Heart left ventricle (tissue), 13 donors: Measurements from ENCODE around the gene ID2.

ENCODE experiments used
- POLR2A ChIP-seq, 2 donors: fragments of 450-650 bp; IDR thresholded peaks; one replicate each; pipeline ENCODE4 v1.6.1; 2017; ENCODE audit warnings: antibody characterized with exemption in 2 of 2, mild to moderate bottlenecking in 2 of 2, moderate library complexity in 2 of 2
- TF ChIP-seq, protein P1 (sequence below), 12 donors: fragments of 200-600 bp; sonication (generic) in 4 of 12; IDR thresholded peaks; one replicate each; pipeline versions ENCODE4 v1.5.0 to v1.8.0; 2018 to 2022; ENCODE audit warnings: antibody characterized with exemption in 12 of 12, mild to moderate bottlenecking in 5 of 12
- donor health status: ischemic (EF 13 %, LVEDD 7.1; RV severe dilation, severe dysfunction).
- donor health status: DM: no; HTN: yes; CAD: no.
- donor health status: DM: no; HTN: no; CAD: no.
- donor health status: ischemic (EF 25% LVEDD 6.9; RV normal size, moderate dysfunction).
- donor health status: ischemic (EF 25% LVEDD 5.7; RV mildly dilated, moderate dysfunction).
- donor health status: ischemic (EF 35%, LVEDD 5.7; RV mildly dilated, moderate dysfunction).
- donor health status: nonischemic (EF 11% LVEDD 7.7; RV severe dilation, severe dysfunction).
- donor health status: DM: yes; HTN: yes; CAD: no.
- donor health status: PGD.
- donor health status: ischemic (EF 29% LVEDD 5.4; RV normal size, mild dysfunction).
- donor health status: nonischemic (EF 23%, LVEDD 6.1; RV moderate dilation, normal function).

DNA sequence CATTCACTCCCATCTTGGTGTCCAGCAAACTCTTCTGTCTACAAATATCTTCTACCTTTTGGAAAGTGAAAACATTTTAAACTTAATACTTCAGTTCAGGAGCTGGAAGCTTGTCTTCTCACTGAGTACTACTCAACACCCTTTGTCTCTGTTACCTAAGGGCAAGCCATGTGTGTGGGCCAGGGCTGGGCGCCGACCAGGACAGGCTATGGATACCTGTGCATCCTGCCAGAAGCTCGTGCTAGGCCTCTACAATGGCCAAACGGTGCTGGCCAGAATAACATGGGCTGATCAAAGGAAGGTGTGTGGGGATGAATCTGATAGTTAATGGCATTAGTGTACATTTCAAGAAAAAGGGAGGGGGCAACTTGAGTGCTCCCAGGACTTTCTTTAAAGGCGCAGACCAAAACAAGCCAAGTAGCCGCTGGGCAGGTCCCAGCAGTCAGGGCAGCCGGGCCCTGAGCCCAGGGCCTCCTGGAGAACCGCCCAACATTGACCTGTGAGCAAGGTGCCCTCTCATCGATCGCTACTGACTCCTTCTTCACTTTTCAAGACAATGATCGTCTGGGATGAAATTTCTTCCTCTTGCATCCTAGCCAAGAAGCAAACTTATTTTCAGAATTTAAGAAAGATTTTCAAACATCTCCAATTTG is 29.0 kb upstream of the ID2 start:
- TF ChIP-seq, protein P1, sequence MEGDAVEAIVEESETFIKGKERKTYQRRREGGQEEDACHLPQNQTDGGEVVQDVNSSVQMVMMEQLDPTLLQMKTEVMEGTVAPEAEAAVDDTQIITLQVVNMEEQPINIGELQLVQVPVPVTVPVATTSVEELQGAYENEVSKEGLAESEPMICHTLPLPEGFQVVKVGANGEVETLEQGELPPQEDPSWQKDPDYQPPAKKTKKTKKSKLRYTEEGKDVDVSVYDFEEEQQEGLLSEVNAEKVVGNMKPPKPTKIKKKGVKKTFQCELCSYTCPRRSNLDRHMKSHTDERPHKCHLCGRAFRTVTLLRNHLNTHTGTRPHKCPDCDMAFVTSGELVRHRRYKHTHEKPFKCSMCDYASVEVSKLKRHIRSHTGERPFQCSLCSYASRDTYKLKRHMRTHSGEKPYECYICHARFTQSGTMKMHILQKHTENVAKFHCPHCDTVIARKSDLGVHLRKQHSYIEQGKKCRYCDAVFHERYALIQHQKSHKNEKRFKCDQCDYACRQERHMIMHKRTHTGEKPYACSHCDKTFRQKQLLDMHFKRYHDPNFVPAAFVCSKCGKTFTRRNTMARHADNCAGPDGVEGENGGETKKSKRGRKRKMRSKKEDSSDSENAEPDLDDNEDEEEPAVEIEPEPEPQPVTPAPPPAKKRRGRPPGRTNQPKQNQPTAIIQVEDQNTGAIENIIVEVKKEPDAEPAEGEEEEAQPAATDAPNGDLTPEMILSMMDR (IDR thresholded peaks at IDR 0.05) = no peak
- TF ChIP-seq POLR2A (IDR thresholded peaks at IDR 0.05) = no peak
